Lung (tissue), 12 donors: ENCODE data around the gene TLE6. TPM values are rescaled to one million over a fixed set of nuclear protein-coding genes. Genes with fewer than 3 reads are reported as not detected.
A peak's percentile ranks its signal among the peaks of the same experiment; 100 is the strongest.

Source experiments
- ATAC-seq: fragments of 200-7000 bp; cut with Tn5 transposase; one replicate; pipeline ENCODE4 v1.9.1; 2020; ENCODE audit warnings: moderate number of reproducible peaks; ENCODE audit not compliant: insufficient read depth, low FRiP score
- DNase-seq, 3 donors: peaks; one replicate each; pipeline ENCODE4 v3.0.0-alpha.2; 2013 to 2017
- H3K27ac ChIP-seq, 2 donors: one replicate each; pipeline ENCODE4 v1.5.1; 2013; ENCODE audit warnings: mild to moderate bottlenecking in 2 of 2, moderate library complexity in 2 of 2, control low read depth in 1 of 2, inconsistent platforms in 1 of 2, low read depth in 1 of 2, low read length in 1 of 2
- H3K27me3 ChIP-seq, 3 donors: one replicate each; pipeline ENCODE4 v1.5.1; 2013; ENCODE audit warnings: low read length in 2 of 3; ENCODE audit not compliant: control insufficient read depth in 3 of 3, insufficient read depth in 3 of 3
- H3K36me3 ChIP-seq, 4 donors: one replicate each; pipeline ENCODE4 v1.5.1; 2013; ENCODE audit warnings: low read length in 4 of 4, mild to moderate bottlenecking in 1 of 4, moderate library complexity in 1 of 4; ENCODE audit not compliant: control insufficient read depth in 4 of 4, insufficient read depth in 4 of 4
- H3K4me1 ChIP-seq, 5 donors: one replicate each; pipeline ENCODE4 v1.5.1; 2013; ENCODE audit warnings: low read length in 5 of 5, mild to moderate bottlenecking in 2 of 5, moderate library complexity in 1 of 5; ENCODE audit not compliant: control insufficient read depth in 5 of 5, insufficient read depth in 5 of 5
- H3K4me3 ChIP-seq: one replicate; pipeline ENCODE4 v1.5.1; 2013; ENCODE audit warnings: mild to moderate bottlenecking, control low read depth, moderate library complexity
- H3K9ac ChIP-seq, 2 donors: one replicate each; pipeline ENCODE4 v1.5.1; 2013; ENCODE audit warnings: low read length in 2 of 2, control low read depth in 1 of 2; ENCODE audit not compliant: insufficient read depth in 1 of 2
- H3K9me3 ChIP-seq, 4 donors: one replicate each; pipeline ENCODE4 v1.5.1; 2013; ENCODE audit warnings: low read length in 3 of 4, mild to moderate bottlenecking in 1 of 4, moderate library complexity in 1 of 4; ENCODE audit not compliant: control insufficient read depth in 4 of 4, insufficient read depth in 3 of 4
- CTCF ChIP-seq: IDR thresholded peaks from 2 replicates; pipeline ENCODE4 v1.5.1; 2012; ENCODE audit warnings: mild to moderate bottlenecking; ENCODE audit errors: control extremely low read depth, extremely low read depth
- WGBS, 2 donors: extraction: QIAGEN DNeasy Blood & Tissue Kit; methylation state at CpG; one replicate each; pipeline ENCODE4 v1.1.7; 2013; 5-methylcytosine and 5-hydroxymethylcytosine counted together
- polyA plus RNA-seq, 2 donors: library from polyadenylated mRNA; stranded (reverse); fragments of 200-250 nt; gene quantifications; one replicate each; pipeline ENCODE4 v1.2.1, GENCODE V29; 2013
- total RNA-seq, 2 donors: library from RNA; depleted of rRNA in 1 of 2; stranded (reverse); fragments of >200 nt in 1 of 2; gene quantifications; one replicate each; pipeline ENCODE4 v1.2.1, GENCODE V29; 2014 to 2021
- donor health status: control.
- donor health status: control.
- donor health status: Bipolar disorder and iron deficiency.
- donor health status: healthy.
- donor health status: DM: yes; HTN: yes; CAD: no.

TLE6 gene
- total and polyA plus RNA-seq, 4 donors, result 6.1 to 8.8 (median 7.2) TPM

GRCh38 chr19:2978166-2978767 is 903 bp downstream of the TLE6 start:
- no peak overlapping the region for H3K9ac ChIP-seq
- peak overlapping the region in 1 of 2 donors; percentile 73 for H3K27ac ChIP-seq
- DNase-seq, result peak in 2 of 3 donors; percentile 36 to 44
- H3K4me3 ChIP-seq, result no peak overlapping the region
- H3K27me3 ChIP-seq, result no peaks in the 10 kb centered on the region
- no peaks in the 10 kb centered on the region for H3K9me3 ChIP-seq
- no peak for TF ChIP-seq CTCF
- no peak for ATAC-seq
- WGBS, 2 donors, result 68 to 82% methylated on average over 11 of the region's 11 CpGs
- peaks cover 0 to 39% (median 11%) of the 10 kb centered on the region in 5 donors for H3K4me1 ChIP-seq
- H3K36me3 ChIP-seq, result no peaks in the 10 kb centered on the region

GRCh38 chr19:2978772-2979171 is 1.4 kb downstream of the TLE6 start:
- Histone ChIP-seq H3K27me3 (no peaks in the 10 kb centered on the region), H3K9ac (no peak overlapping the region), H3K27ac (no peak overlapping the region), H3K36me3 (no peaks in the 10 kb centered on the region), H3K4me1 (peaks cover 0 to 39% (median 15%) of the 10 kb centered on the region in 5 donors), H3K9me3 (no peaks in the 10 kb centered on the region), H3K4me3 (no peak overlapping the region)
- TF ChIP-seq CTCF, result no peak
- ATAC-seq (no peak), DNase-seq (peak in 1 of 3 donors; percentile 31)
- 62 to 81% methylated on average over 9 of the region's 9 CpGs for WGBS, 2 donors

- Histone ChIP-seq H3K4me3 (no peak overlapping the region), H3K4me1 (peaks cover 0 to 40% (median 15%) of the 10 kb centered on the region in 5 donors), H3K27ac (peak overlapping the region in 1 of 2 donors; percentile 64), H3K9me3 (no peaks in the 10 kb centered on the region), H3K9ac (no peak overlapping the region), H3K27me3 (no peaks in the 10 kb centered on the region), H3K36me3 (no peaks in the 10 kb centered on the region)
- WGBS, 2 donors, result 84 to 94% methylated on average over 5 of the region's 5 CpGs
- ATAC-seq, result no peak
- TF ChIP-seq CTCF, result no peak
- no peak for DNase-seq
Observed at GRCh38 chr19:2981898-2982297, 4.5 kb downstream of the TLE6 start.

GRCh38 chr19:2982561-2982960 is 5.2 kb downstream of the TLE6 start:
- Histone ChIP-seq H3K27ac (peak overlapping the region; percentile 13 to 83), H3K9ac (no peak overlapping the region)
- 35 to 57% methylated on average over 8 of the region's 8 CpGs for WGBS, 2 donors

More at GRCh38 chr19:2982561-2982960, 5.2 kb downstream of the TLE6 start:
- Histone ChIP-seq H3K4me3 (no peak overlapping the region), H3K9me3 (no peaks in the 10 kb centered on the region), H3K27me3 (no peaks in the 10 kb centered on the region), H3K4me1 (peaks cover 0 to 42% (median 18%) of the 10 kb centered on the region in 5 donors), H3K36me3 (no peaks in the 10 kb centered on the region)
- DNase-seq (no peak), ATAC-seq (no peak)
- TF ChIP-seq CTCF, result no peak
